ENCODE results near the gene PKD1L1. TPM values are rescaled to one million over a fixed set of nuclear protein-coding genes. Genes with fewer than 3 reads are reported as not detected.
"Not testable (repeated sequence)": the region's sequence is repeated elsewhere in the genome, so short reads cannot be mapped to it uniquely, and the experiment has no call there.

PKD1L1 gene
- total RNA-seq, 4 donors from 2014 or later: 0.44 to 8.4 (median 0.82) TPM

GRCh38 chr7:47944536-47945260, 3.6 kb downstream of the PKD1L1 start:
- Histone ChIP-seq H3K4me1 (peaks cover 0 to 20% (median 2%) of the 10 kb centered on the region in 4 donors), H3K27ac (peak overlapping the region in 1 of 4 donors; percentile 6), H3K27me3 (no peaks in the 10 kb centered on the region), H3K4me3 (no peak overlapping the region), H3K9me3 (no peaks in the 10 kb centered on the region), H3K36me3 (no peaks in the 10 kb centered on the region)
- no peak for DNase-seq (ENCODE audit: low spot score in 2 of 2)
- TF ChIP-seq CTCF (IDR thresholded peaks at IDR 0.05) (no peak), POLR2A (IDR thresholded peaks at IDR 0.05) (no peak), EP300 (IDR thresholded peaks at IDR 0.05) (no peak)
- 74 to 79% methylated on average over 12 of the region's 12 CpGs for WGBS, 2 donors

GRCh38 chr7:47943676-47944474, 4.4 kb downstream of the PKD1L1 start:
- Histone ChIP-seq H3K4me3 (no peak overlapping the region), H3K27me3 (no peaks in the 10 kb centered on the region), H3K27ac (peak overlapping the region in 1 of 4 donors; percentile 24), H3K36me3 (no peaks in the 10 kb centered on the region), H3K9me3 (no peaks in the 10 kb centered on the region), H3K4me1 (peaks cover 0 to 23% (median 2%) of the 10 kb centered on the region in 4 donors)
- WGBS, 2 donors: 85 to 92% methylated on average over 8 of the region's 8 CpGs
- TF ChIP-seq POLR2A (IDR thresholded peaks at IDR 0.05) (no peak), CTCF (IDR thresholded peaks at IDR 0.05) (no peak), EP300 (IDR thresholded peaks at IDR 0.05) (no peak)
- no peak for DNase-seq (ENCODE audit: low spot score in 2 of 2)

GRCh38 chr7:47942651-47943050, 5.6 kb downstream of the PKD1L1 start:
- Histone ChIP-seq H3K27ac (peak overlapping the region in 1 of 4 donors; percentile 33), H3K4me1 (peaks cover 0 to 23% (median 2%) of the 10 kb centered on the region in 4 donors)
- not testable (repeated sequence) for DNase-seq (ENCODE audit: low spot score in 2 of 2); H3K27me3 ChIP-seq; H3K9me3 ChIP-seq; H3K36me3 ChIP-seq; H3K4me3 ChIP-seq
- WGBS, 2 donors: 95 to 98% methylated on average over 10 of the region's 10 CpGs

GRCh38 chr7:47942132-47942531, 6.1 kb downstream of the PKD1L1 start:
- TF ChIP-seq POLR2A (IDR thresholded peaks at IDR 0.05) (no peak), EP300 (IDR thresholded peaks at IDR 0.05) (no peak), CTCF (IDR thresholded peaks at IDR 0.05) (no peak)
- H3K9me3 ChIP-seq: no peaks in the 10 kb centered on the region
- peaks cover 0 to 3% (median 0%) of the 10 kb centered on the region in 3 donors for H3K36me3 ChIP-seq
- DNase-seq (ENCODE audit: low spot score in 2 of 2): no peak
- H3K27ac ChIP-seq: peak overlapping the region in 2 of 4 donors; percentile 63 to 83
- no peak overlapping the region for H3K4me3 ChIP-seq
- H3K27me3 ChIP-seq: no peaks in the 10 kb centered on the region
- peaks cover 0 to 23% (median 2%) of the 10 kb centered on the region in 4 donors for H3K4me1 ChIP-seq
- WGBS, 2 donors: 85 to 94% methylated on average over 10 of the region's 10 CpGs

GRCh38 chr7:47941136-47941844, 7.0 kb downstream of the PKD1L1 start:
- no peak for DNase-seq (ENCODE audit: low spot score in 2 of 2)

More at GRCh38 chr7:47941136-47941844, 7.0 kb downstream of the PKD1L1 start:
- H3K27ac ChIP-seq: peak overlapping the region in 3 of 4 donors; percentile 56 to 83 (median 63)
- no peaks in the 10 kb centered on the region for H3K9me3 ChIP-seq
- peaks cover 0 to 3% (median 0%) of the 10 kb centered on the region in 3 donors for H3K36me3 ChIP-seq
- no peak overlapping the region for H3K4me3 ChIP-seq
- peaks cover 0 to 23% (median 2%) of the 10 kb centered on the region in 4 donors for H3K4me1 ChIP-seq
- TF ChIP-seq POLR2A (IDR thresholded peaks at IDR 0.05) (no peak), EP300 (IDR thresholded peaks at IDR 0.05) (peak; percentile 15 to 67), CTCF (IDR thresholded peaks at IDR 0.05) (no peak)
- no peaks in the 10 kb centered on the region for H3K27me3 ChIP-seq
- 46 to 57% methylated on average over 9 of the region's 9 CpGs for WGBS, 2 donors
